A549 treated with AZD9567 at 1 μM for 4 hours (cell line): ENCODE measurements around the gene OR4K14. TPM values are rescaled to one million over a fixed set of nuclear protein-coding genes. Genes with fewer than 3 reads are reported as not detected.

Source experiments
- total RNA-seq: library from RNA; stranded (reverse); fragments of 200-300 nt; extraction: Qiagen RNA extraction; gene quantifications from 5 replicates; pipeline ENCODE4 v1.2.3, GENCODE V29; 2022; ENCODE audit not compliant: insufficient read depth

The OR4K14 gene, protein sequence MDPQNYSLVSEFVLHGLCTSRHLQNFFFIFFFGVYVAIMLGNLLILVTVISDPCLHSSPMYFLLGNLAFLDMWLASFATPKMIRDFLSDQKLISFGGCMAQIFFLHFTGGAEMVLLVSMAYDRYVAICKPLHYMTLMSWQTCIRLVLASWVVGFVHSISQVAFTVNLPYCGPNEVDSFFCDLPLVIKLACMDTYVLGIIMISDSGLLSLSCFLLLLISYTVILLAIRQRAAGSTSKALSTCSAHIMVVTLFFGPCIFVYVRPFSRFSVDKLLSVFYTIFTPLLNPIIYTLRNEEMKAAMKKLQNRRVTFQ
- total RNA-seq = not detected in 5 replicates

DNA sequence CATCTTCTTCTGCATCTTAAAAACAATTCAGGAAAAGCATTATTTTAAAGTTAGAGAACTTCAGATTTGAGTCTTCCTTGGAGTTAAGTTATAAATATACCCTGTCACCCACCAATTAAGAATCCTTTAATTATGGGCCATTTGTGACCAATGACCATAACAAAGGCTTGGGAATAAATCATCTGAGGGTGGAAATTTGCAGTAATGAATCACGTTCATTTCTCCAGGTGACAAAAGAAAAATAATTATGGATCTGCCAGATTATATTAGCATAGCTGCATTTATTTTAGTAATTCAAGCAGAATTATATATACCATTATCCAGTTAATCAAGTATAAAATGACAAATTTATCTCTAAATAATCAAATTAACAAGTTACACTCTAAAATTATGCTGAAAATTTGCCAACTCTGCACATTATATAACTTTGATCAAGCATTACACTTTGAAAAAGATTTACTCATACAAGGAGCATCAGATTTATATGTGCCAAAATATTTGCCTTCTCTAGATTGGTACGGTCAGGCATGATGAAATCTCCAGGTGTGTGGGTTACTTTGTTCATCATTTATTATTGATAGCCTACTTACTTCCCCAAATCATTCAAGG, at the start of gene OR4K14:
Gene OR4K14, minus strand, starts transcription at position 51 of the 609 bp plus-strand sequence. CDS start 4,114 bp downstream, outside the sequence.

DNA sequence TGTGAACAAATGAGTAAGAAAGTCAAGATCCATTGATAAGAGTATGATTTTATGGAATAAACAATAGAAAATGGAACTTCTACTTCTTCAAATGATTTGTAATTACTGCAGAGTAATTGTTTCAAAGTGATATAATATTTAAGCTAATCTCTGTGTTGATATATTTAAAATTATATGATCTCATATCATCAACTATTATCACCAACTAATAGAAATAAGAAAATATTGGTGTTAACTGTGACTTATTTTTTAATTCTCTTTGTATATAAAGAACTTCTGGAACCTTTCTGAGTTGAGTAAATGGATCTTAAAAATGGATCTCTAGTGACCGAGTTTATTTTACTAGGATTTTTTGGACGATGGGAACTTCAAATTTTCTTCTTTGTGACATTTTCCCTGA, 40.6 kb upstream of the OR4K14 start, which contains the start of gene OR4L1:
Gene OR4L1, plus strand, starts transcription at position 301 of the 400 bp plus-strand sequence. Its CDS starts 0 bp downstream, at position 301.

DNA sequence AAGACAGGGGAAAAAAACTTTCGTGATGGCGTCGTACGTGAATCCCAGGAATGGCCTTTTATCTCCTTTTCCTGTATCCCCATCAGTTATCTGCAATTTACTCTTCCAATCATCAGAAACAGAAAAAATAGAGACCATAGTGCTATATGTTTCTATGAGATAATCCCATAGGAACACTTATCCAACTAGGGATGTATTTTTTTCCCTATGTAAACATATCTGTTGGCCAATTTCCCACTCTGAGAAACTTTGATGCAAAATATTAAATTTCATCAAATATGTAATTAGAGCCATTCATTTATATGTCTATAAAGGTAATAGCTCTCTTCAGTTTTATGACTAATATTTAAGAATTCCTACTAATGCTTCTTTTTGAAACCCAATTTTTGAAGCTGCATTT, 16.8 kb upstream of the OR4K14 start, which contains the start of gene OR4K13:
Gene OR4K13, minus strand, starts transcription at position 101 of the 400 bp plus-strand sequence. CDS start 1,280 bp downstream, outside the sequence.

DNA sequence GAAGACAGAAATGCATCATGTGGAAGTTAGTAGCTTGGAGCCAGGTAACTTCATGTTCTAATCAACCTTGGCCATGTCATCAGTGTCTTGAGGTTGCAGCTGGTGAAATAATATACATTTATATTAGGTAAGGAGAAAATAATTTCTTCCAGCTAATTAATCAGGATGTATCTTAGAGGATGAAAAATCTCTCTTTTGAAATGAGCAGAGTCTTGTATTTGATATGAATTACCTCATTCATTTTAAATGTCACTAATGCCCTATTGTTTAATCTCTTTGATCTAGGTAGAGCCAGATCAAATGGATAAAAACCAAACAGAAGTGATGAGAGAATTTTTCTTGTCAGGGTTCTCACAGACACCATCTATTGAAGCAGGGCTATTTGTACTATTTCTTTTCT, 17.2 kb downstream of the OR4K14 start, which contains the start of gene OR4Q2:
Gene OR4Q2, plus strand, starts transcription at position 301 of the 400 bp plus-strand sequence.

DNA sequence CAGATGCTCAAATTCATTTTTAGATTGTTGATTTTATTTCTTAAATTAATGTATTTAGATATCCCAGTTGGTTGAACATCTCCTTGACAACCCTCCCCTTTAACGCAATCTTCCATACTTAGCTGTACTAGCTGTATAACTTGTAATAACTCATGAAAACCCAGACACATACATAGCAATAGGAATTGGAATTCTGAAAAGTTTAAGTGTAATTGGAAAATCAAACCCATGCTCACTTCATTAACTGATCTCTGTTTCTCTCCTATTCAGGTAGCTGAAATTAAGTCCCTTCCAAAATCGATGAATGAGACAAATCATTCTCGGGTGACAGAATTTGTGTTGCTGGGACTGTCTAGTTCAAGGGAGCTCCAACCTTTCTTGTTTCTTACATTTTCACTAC, 43.8 kb downstream of the OR4K14 start, which contains the start of gene OR4K15:
Gene OR4K15, plus strand, starts transcription at position 301 of the 400 bp plus-strand sequence. Its CDS starts 0 bp downstream, at position 301.

Other genes starting within 250 kb of the OR4K14 start
- gene OR4M1, start 245.8 kb downstream of the OR4K14 start, total RNA-seq = not detected in 5 replicates
- not detected in 5 replicates for gene OR4N2, start 215.5 kb downstream of the OR4K14 start, total RNA-seq
- gene OR4K2, start 144.2 kb downstream of the OR4K14 start, total RNA-seq = not detected in 5 replicates
- not detected in 5 replicates for gene OR4K5, start 98.7 kb downstream of the OR4K14 start, total RNA-seq
- not detected in 5 replicates for gene OR4K1, start 88.4 kb downstream of the OR4K14 start, total RNA-seq
- gene OR4K15, start 43.7 kb downstream of the OR4K14 start, total RNA-seq = not detected in 5 replicates
- not detected in 5 replicates for gene OR4Q2, start 17.1 kb downstream of the OR4K14 start, total RNA-seq
- not detected in 5 replicates for gene OR4K13, start 16.7 kb upstream of the OR4K14 start, total RNA-seq
- not detected in 5 replicates for gene OR4L1, start 40.7 kb upstream of the OR4K14 start, total RNA-seq
- not detected in 5 replicates for gene OR4K17, start 91.4 kb upstream of the OR4K14 start, total RNA-seq
- gene OR4N5, start 119.5 kb upstream of the OR4K14 start, total RNA-seq = not detected in 5 replicates
- not detected in 5 replicates for gene OR11G2, start 171.6 kb upstream of the OR4K14 start, total RNA-seq
- gene OR11H6, start 204.4 kb upstream of the OR4K14 start, total RNA-seq = not detected in 5 replicates
- gene OR11H7, start 209.7 kb upstream of the OR4K14 start, total RNA-seq = not detected in 5 replicates
- not detected in 5 replicates for gene OR11H4, start 220.0 kb upstream of the OR4K14 start, total RNA-seq